Thymus (tissue), 11 donors: ENCODE data around the gene PTPRQ. TPM values are rescaled to one million over a fixed set of nuclear protein-coding genes. Genes with fewer than 3 reads are reported as not detected.

Source experiments
- DNase-seq, 9 donors: peaks; one replicate each; pipeline ENCODE4 v3.0.0-alpha.2; 2013; ENCODE audit warnings: low spot score in 9 of 9, low read depth in 6 of 9, missing footprints in 1 of 9
- H3K27ac ChIP-seq, 2 donors: one replicate each; pipeline ENCODE4 v1.5.1; 2013; ENCODE audit warnings: control low read depth in 1 of 2, low read depth in 1 of 2, low read length in 1 of 2, mild to moderate bottlenecking in 1 of 2, moderate library complexity in 1 of 2
- H3K27me3 ChIP-seq, 2 donors: one replicate each; pipeline ENCODE4 v1.5.1; 2013; ENCODE audit warnings: low read length in 1 of 2; ENCODE audit not compliant: control insufficient read depth in 2 of 2, insufficient read depth in 1 of 2
- H3K36me3 ChIP-seq, 2 donors: one replicate each; pipeline ENCODE4 v1.5.1; 2013; ENCODE audit warnings: low read length in 1 of 2, mild to moderate bottlenecking in 1 of 2, moderate library complexity in 1 of 2; ENCODE audit not compliant: control insufficient read depth in 2 of 2, insufficient read depth in 2 of 2
- H3K4me1 ChIP-seq, 2 donors: one replicate each; pipeline ENCODE4 v1.5.1; 2013; ENCODE audit warnings: low read length in 2 of 2; ENCODE audit not compliant: control insufficient read depth in 2 of 2, insufficient read depth in 2 of 2
- H3K4me3 ChIP-seq, 2 donors: one replicate each; pipeline ENCODE4 v1.5.1; 2013; ENCODE audit warnings: low read length in 2 of 2, control low read depth in 1 of 2, mild to moderate bottlenecking in 1 of 2
- H3K9me3 ChIP-seq, 2 donors: one replicate each; pipeline ENCODE4 v1.5.1; 2013; ENCODE audit warnings: low read length in 1 of 2, mild to moderate bottlenecking in 1 of 2; ENCODE audit not compliant: control insufficient read depth in 2 of 2, insufficient read depth in 1 of 2
- WGBS: extraction: QIAGEN DNeasy Blood & Tissue Kit; methylation state at CpG from one replicate; pipeline ENCODE4 v1.1.7; 2013; 5-methylcytosine and 5-hydroxymethylcytosine counted together
- polyA plus RNA-seq: library from polyadenylated mRNA; stranded (reverse); fragments of 200-250 nt; gene quantifications from one replicate; pipeline ENCODE4 v1.2.3, GENCODE V29; 2013
- total RNA-seq: library from RNA; stranded (reverse); fragments of 120-200 nt; gene quantifications from one replicate; pipeline ENCODE4 v1.2.4, GENCODE V29; 2013
- donor health status: healthy.

Gene PTPRQ
- total and polyA plus RNA-seq, 2 donors, result 0.05 TPM

DNA sequence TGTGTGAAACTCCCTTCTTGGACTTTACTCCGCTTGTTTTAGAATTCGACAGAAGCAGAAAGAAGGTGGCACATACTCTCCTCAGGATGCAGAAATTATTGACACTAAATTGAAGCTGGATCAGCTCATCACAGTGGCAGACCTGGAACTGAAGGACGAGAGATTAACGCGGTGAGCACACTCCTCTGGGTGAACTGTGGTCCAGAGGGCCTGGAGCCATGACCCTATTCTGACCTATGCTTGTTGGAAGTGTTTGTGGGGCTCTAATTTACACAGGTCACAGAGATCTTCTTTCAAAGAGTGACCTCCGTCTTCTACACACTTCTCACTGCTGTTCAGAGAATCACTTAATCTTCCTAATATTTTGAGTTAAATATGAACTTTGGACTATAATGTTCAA lies 190.9 kb downstream of the PTPRQ start:
- H3K4me3 ChIP-seq, result no peak overlapping the region
- no peak for DNase-seq
- H3K27me3 ChIP-seq, result no peaks in the 10 kb centered on the region
- H3K4me1 ChIP-seq, result no peaks in the 10 kb centered on the region
- H3K27ac ChIP-seq, result no peak overlapping the region
- 87% methylated on average over 6 of the region's 6 CpGs for WGBS
- H3K9me3 ChIP-seq, result no peaks in the 10 kb centered on the region
- H3K36me3 ChIP-seq, result no peaks in the 10 kb centered on the region

DNA sequence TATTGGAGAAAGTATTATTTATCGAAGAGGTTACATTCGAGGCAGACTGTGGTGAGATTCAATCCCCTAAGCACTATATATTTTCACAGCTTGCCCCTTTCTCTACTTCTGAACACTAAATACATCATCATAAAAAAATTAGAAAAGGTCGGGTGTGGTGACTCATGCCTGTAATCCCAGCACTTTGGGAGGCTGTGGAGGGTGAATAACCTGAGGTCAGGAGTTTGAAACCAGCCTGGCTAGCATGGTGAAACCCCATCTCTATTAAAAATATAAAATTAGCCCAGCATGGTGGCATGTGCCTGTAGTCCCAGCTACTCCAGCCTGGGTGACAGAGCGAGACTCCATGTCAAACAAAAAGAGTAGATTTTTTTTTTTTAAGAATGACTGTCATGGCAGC lies 192.8 kb downstream of the PTPRQ start:
- no peak for DNase-seq
- Histone ChIP-seq H3K27me3 (no peaks in the 10 kb centered on the region), H3K36me3 (no peaks in the 10 kb centered on the region), H3K9me3 (no peaks in the 10 kb centered on the region), H3K4me1 (no peaks in the 10 kb centered on the region), H3K4me3 (no peak overlapping the region), H3K27ac (no peak overlapping the region)
- WGBS, result 90% methylated on average over 4 of the region's 4 CpGs

DNA sequence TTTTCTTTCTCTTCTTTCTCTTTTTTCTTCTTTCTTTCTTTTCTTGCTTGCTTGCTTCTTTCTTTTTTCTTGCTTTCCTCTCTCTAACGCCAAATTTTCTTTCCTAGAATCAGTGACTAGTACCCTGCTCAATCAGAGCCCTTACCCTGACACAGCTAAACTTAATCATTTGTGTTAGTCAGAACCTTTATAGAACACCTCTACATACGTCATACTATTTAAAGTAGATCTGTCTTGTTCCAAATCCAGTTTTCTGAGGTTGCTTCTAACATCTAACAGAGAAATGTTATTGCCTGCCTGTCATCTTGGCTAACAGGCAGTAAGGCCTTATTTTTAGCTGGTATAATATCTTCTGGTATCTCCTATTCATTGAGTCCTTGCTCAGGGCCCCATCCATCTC lies 197.9 kb downstream of the PTPRQ start:
- Histone ChIP-seq H3K4me1 (no peaks in the 10 kb centered on the region), H3K36me3 (no peaks in the 10 kb centered on the region), H3K27me3 (no peaks in the 10 kb centered on the region), H3K9me3 (no peaks in the 10 kb centered on the region), H3K27ac (no peak overlapping the region), H3K4me3 (no peak overlapping the region)
- WGBS, result 83% methylated on average over 2 of the region's 2 CpGs
- DNase-seq, result no peak

DNA sequence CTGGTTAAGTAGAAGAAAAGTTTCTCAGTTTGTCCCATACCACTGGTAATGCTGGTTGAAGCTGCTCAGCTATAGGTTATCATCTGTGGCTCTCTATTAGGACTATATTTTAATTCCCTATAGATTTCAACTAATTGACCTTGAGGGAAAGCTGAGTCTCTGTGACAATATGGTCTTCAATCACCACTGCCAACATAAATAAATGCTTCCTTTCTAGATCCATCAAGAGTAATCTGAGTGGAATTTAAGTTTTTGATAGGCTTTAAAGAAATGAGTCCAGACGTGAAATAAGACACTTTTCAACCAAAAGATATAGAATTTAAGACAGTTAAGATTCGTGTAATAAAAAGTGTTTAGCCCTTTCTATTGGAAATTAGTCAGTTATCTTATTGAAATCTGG lies 199.9 kb downstream of the PTPRQ start:
- 62% methylated on average over 2 of the region's 2 CpGs for WGBS
- H3K36me3 ChIP-seq, result no peaks in the 10 kb centered on the region
- no peak overlapping the region for H3K27ac ChIP-seq
- no peaks in the 10 kb centered on the region for H3K4me1 ChIP-seq
- no peaks in the 10 kb centered on the region for H3K9me3 ChIP-seq
- no peaks in the 10 kb centered on the region for H3K27me3 ChIP-seq
- no peak for DNase-seq
- no peak overlapping the region for H3K4me3 ChIP-seq

DNA sequence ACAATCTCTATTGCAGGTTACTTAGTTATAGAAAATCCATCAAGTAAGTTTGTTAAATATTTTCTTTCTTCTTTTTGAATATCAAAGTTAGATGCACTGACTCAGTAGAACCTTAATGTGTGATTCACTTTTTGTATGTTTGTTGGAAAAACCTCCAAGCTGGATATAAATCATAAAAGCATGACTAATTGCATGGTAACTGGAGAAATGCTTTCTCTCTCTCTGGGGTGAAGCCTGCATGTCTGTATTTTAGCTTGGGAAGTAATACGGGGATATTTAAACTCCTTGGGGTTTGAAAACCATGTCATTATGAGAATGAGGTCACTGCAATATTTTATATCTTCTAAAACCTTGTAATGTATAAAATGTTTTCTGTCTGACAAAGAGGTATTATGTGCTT lies 204.8 kb downstream of the PTPRQ start:
- no peaks in the 10 kb centered on the region for H3K4me1 ChIP-seq
- DNase-seq, result no peak
- 89% methylated on average over 1 of the region's 1 CpG for WGBS

DNA sequence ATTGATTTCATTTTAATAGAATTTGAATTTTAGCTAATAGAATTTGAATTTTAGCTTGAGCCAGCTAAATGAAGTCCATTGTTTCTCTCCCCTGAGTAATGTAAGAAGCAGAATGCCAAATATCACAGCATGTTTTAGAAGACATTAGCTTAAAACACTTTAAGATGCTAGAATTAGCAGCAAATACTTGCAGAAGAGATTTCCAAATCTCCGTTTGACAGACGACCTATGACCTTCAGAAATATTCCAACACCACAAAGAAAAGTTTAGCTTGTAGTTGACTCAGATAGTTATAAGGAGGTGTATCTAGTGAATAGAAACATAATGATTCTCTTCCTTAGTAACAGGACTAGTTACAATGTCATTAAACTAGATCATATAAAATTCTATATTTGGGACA lies 211.7 kb downstream of the PTPRQ start:
- H3K27ac ChIP-seq, result no peak overlapping the region

More for the DNA sequence above, 204.8 kb downstream of the PTPRQ start:
- Histone ChIP-seq H3K9me3 (no peaks in the 10 kb centered on the region), H3K36me3 (no peaks in the 10 kb centered on the region), H3K4me3 (no peak overlapping the region), H3K27ac (no peak overlapping the region), H3K27me3 (no peaks in the 10 kb centered on the region)

DNA sequence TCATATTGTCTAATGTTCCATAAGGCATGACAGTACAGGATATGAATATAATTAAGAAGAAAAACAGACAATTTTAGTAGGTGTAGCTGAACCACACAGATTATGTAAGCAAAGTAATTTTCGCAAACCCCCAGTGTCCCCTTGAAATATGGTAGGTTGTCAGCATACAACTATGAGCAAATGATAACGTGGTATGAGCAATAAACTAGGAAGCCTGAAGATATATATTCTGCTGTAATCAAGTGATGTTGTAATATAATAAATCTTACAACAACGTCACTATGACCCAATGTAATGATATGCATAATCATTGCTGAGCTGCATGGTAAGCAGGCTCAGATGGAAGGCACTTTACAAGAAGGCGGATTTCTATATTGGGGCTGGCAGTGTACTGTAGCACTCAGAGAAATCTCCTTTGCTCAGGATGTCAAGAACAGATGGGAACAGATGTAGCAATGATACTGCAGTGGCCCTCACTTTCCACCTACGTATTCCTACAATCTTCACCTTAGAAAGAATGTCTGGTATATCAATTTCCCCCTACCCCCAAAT lies 215.6 kb downstream of the PTPRQ start:
- no peak overlapping the region for H3K4me3 ChIP-seq
- H3K36me3 ChIP-seq, result no peaks in the 10 kb centered on the region
- H3K27ac ChIP-seq, result no peak overlapping the region
- no peaks in the 10 kb centered on the region for H3K9me3 ChIP-seq
- H3K4me1 ChIP-seq, result no peaks in the 10 kb centered on the region
- no peak for DNase-seq
- WGBS, result 86% methylated on average over 5 of the region's 5 CpGs
- H3K27me3 ChIP-seq, result no peaks in the 10 kb centered on the region

More for the DNA sequence above, 211.7 kb downstream of the PTPRQ start:
- Histone ChIP-seq H3K27me3 (no peaks in the 10 kb centered on the region), H3K9me3 (no peaks in the 10 kb centered on the region), H3K4me3 (no peak overlapping the region), H3K36me3 (no peaks in the 10 kb centered on the region), H3K4me1 (no peaks in the 10 kb centered on the region)
- DNase-seq, result no peak
- WGBS, result 88% methylated on average over 2 of the region's 2 CpGs

DNA sequence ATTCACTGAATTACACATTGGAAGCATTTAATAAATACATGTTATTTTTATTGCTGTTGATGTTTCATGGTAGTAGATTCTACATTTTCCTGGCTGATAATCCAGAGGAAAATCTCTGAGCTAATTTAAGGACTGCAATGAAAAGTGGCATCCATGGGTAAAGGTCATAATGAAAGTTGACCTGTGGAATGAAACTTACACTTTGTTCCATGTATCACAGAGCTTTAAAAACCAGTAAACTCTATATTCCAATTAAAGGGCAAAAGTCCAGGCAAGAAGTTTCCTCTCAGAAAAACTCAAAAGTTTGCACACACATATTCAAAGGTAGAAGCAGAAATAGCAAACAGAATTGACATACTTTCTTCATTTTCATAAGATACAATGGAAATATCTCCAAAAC lies 218.6 kb downstream of the PTPRQ start:
- H3K36me3 ChIP-seq, result no peaks in the 10 kb centered on the region
- H3K27me3 ChIP-seq, result no peaks in the 10 kb centered on the region
- H3K9me3 ChIP-seq, result no peaks in the 10 kb centered on the region
- no peaks in the 10 kb centered on the region for H3K4me1 ChIP-seq
- no peak overlapping the region for H3K4me3 ChIP-seq
- no peak overlapping the region for H3K27ac ChIP-seq
- no peak for DNase-seq

DNA sequence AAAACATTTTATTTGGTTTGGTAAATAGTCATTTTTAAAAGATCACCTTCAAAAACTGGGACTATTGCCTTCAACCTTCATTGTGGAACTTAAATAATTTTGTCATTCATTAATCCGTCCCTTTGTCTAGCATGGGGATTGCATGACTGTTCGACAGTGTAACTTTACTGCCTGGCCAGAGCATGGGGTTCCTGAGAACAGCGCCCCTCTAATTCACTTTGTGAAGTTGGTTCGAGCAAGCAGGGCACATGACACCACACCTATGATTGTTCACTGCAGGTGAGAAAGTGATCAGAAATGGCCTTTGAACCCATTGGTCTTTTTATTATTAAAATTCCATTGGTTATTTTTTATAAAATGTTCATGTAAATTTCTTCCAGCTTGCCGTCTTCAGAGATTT lies 226.2 kb downstream of the PTPRQ start:
- DNase-seq, result no peak
- Histone ChIP-seq H3K36me3 (no peaks in the 10 kb centered on the region), H3K9me3 (no peaks in the 10 kb centered on the region), H3K4me1 (no peaks in the 10 kb centered on the region), H3K4me3 (no peak overlapping the region), H3K27ac (no peak overlapping the region), H3K27me3 (no peaks in the 10 kb centered on the region)
- WGBS, result 74% methylated on average over 5 of the region's 5 CpGs
